HL-60/S4 treated with phorbol 12-myristate 13-acetate at 8.2 ng/mL for 4 days and 3 days (cell line): ENCODE data around the gene TEX2.

Experiments used
- in situ Hi-C: fragments of 300-500 bp; cut with MboI; formaldehyde crosslinking; loops from 2 replicates; pipeline ENCODE4 v1.15.0; 2022; ENCODE audit warnings: low sequenced_read_pairs

Gene TEX2, protein sequence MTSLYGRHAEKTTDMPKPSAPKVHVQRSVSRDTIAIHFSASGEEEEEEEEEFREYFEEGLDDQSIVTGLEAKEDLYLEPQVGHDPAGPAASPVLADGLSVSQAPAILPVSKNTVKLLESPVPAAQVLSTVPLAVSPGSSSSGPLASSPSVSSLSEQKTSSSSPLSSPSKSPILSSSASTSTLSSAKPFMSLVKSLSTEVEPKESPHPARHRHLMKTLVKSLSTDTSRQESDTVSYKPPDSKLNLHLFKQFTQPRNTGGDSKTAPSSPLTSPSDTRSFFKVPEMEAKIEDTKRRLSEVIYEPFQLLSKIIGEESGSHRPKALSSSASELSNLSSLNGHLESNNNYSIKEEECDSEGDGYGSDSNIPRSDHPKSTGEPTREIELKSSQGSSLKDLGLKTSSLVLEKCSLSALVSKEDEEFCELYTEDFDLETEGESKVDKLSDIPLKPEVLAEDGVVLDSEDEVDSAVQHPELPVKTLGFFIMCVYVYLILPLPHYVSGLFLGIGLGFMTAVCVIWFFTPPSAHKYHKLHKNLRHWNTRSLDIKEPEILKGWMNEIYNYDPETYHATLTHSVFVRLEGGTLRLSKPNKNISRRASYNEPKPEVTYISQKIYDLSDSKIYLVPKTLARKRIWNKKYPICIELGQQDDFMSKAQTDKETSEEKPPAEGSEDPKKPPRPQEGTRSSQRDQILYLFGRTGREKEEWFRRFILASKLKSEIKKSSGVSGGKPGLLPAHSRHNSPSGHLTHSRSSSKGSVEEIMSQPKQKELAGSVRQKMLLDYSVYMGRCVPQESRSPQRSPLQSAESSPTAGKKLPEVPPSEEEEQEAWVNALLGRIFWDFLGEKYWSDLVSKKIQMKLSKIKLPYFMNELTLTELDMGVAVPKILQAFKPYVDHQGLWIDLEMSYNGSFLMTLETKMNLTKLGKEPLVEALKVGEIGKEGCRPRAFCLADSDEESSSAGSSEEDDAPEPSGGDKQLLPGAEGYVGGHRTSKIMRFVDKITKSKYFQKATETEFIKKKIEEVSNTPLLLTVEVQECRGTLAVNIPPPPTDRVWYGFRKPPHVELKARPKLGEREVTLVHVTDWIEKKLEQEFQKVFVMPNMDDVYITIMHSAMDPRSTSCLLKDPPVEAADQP

DNA sequence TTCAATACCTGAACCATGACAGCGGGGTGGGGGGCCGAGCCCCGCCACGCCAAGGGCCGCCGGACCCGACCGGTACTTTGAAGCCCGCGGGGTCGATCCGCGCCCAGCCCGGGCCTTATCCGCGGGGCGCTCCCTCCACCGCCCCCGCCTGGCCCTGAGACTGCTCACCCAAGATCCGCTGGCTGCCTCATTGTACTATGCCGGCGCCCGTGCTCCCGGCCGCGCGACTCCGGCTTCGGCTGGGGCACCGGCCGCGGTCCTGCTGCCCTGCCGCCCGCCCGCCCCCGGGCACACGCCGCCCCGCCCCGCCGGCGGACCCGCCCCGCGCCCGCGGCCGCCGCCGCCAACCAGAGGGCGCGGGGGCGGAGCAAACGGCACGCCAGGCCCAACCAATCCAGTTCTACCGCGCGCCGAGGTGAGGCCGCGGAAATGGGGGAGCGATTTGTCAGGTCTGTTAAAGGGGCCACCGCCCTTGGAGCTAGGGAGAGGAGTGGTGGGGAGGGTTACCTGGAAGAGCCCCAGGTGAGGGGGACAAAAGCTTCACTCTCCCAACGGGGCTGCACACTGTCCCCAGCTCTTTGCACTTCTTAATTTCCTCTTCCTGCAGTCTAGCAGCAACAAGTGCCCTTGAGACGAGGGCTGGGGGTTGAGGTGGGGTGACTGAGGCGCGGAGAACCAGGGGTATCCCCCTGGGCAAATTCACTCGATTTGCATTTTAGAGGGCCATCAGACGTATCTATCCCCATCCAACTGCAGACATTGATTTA lies at the start of gene TEX2:
TEX2 (minus strand) TSS at position 261 of the 767 bp plus-strand sequence. CDS start 49,043 bp downstream, outside the sequence.
- in situ Hi-C loops, result loop anchor here (10.0 kb wide), 1 partner anchor 108 kb away; no protein-coding TSS in a partner anchor

DNA sequence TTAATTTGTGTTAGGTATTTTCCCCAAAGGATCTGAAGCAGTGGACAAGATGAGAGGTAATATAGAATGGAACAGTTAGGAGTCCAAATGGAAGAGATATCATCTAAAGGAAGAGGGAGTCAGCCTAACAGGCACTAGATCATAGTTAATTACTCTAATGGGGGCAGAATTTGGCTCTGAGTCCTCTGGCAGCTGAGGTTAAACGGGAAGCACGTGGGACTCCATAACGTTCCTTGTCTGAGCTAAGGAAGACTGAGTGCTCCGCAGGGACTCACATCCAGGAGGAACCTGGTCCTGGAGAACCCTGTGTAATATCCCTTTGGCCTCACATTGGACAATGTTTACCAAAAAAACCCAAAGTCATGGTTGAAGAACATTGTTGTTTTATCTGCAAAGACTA lies 46.6 kb upstream of the TEX2 start:
- in situ Hi-C loops, result loop anchor here (10.0 kb wide), 1 partner anchor 175 kb away; no protein-coding TSS in a partner anchor

GRCh38 chr17:64309021-64309420 lies 46.0 kb upstream of the TEX2 start:
- in situ Hi-C loops, result no loop called here

- in situ Hi-C loops, result no loop called here
Measured at GRCh38 chr17:64306850-64307463, 43.9 kb upstream of the TEX2 start.

DNA sequence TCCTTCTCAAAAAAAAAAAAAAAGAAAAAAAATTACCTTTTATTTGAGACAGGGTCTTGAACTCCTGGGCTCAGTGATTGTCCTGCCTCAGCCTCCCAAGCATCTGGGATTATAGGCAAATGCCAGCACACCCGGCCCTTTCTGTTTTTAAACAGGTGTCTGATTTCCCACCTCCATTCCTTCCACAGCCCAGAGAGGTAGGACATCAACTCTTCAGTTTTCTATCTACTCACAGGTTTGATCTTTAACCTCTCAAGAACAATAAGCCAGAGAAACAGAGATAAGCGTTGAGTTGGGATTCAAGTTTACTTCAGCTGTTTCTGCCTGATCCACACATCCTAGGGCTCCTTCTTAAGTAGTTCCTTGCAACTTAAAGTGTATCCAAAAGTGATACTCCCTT lies 41.5 kb upstream of the TEX2 start:
- in situ Hi-C loops, result no loop called here

GRCh38 chr17:64300699-64300965 lies 37.6 kb upstream of the TEX2 start:
- in situ Hi-C loops, result no loop called here

DNA sequence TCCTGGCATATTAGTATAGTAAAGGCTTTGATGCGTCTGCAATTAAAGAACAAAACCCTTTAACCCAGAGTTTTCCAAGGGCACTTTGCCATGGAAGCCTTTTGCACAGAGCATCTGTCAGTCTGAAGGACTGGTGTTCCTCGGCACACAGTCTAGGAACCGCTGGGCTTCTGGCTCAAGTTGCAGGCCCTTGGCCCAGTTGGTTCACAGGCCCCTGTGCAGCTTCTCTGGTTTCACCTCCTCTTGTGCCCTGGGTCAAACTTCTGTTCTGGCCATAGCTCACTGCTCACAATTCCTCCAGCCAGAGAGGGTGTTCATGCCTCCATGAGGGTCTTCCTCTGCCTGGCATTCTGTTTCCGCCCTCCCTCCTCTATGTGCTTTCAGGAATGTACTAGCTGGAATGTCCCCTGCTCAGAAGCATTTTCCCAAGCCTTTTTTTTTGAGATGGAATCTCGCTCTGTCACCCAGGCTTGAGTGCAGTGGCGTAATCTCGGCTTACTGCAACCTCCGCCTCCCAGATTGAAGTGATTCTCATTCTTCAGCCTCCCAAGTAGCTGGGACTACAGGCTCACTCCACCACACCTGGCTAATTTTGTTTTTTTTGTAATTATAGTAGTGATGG lies 34.5 kb upstream of the TEX2 start:
- in situ Hi-C loops, result loop anchor here (25.0 kb wide), 2 partner anchors 260 to 385 kb away; partner anchors contain the start of genes CSHL1 and GH1

DNA sequence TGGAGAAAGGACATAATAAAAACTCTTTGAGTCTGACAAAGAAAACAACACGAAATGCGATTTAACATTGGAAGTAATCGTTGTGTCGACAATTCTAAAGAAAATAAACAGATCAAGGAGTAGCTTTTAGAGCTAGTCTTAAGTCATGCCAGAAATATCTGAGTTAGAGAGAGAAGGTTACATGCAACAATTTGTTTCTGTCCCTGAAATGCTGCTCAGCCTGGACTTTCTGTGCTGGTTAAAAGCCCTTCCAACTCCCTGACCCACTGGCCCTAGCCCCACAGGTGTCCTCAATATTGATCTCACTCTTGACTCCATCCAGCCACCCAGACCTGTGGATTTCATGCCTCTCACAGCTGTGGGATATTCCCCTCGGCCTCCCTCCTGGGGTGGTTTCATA lies 33.2 kb upstream of the TEX2 start:
- in situ Hi-C loops, result loop anchor here (25.0 kb wide), 2 partner anchors 259 to 384 kb away; partner anchors contain the start of genes CSHL1 and GH1

DNA sequence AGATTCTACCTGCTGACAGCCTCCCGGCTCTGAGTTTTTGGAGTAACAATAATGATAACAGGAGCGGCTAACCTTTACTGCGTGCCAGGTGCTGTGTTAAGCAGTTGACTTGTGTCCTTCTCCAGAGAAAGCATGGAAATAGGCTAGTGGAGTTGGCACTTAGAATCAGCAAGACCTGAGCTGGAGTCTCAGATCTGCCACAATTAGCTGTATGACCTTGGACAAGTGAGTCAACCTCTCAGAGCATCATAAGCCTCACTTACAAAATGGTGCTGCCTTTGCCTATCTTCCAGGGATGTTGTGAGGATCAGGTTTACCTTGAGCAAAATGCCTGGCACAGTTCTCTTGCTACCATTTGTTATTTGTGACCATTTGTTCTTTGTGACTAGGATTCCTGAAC lies 32.1 kb upstream of the TEX2 start:
- in situ Hi-C loops, result loop anchor here (25.0 kb wide), 2 partner anchors 258 to 383 kb away; partner anchors contain the start of genes CSHL1 and GH1

GRCh38 chr17:64291268-64291851 lies 28.3 kb upstream of the TEX2 start:
- in situ Hi-C loops, result loop anchor here (25.0 kb wide), 2 partner anchors 254 to 379 kb away; partner anchors contain the start of genes CSHL1 and GH1

DNA sequence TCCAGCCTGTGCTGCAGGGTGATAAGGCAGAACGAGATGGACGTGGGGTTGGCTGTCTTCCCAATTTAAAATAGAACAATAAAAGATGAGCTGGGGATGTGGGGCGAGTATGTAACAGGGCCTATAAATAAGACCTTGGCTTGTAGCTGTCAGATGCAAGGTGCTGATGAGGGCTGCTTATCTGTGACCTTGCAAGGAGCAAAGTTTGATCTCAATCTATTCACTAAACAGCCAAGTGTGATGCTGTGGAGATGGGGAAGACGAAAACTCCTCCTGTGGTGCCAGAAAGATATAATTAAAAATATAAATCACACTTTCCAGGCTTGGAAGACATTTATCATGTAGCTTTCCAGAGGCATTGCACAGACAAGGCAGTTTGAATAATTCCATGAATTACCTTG lies 26.7 kb upstream of the TEX2 start:
- in situ Hi-C loops, result loop anchor here (25.0 kb wide), 2 partner anchors 252 to 377 kb away; partner anchors contain the start of genes CSHL1 and GH1

- in situ Hi-C loops, result loop anchor here (25.0 kb wide), 2 partner anchors 245 to 370 kb away; partner anchors contain the start of genes CSHL1 and GH1
Measured at GRCh38 chr17:64282753-64283080, 19.7 kb upstream of the TEX2 start.

GRCh38 chr17:64281962-64282752 lies 19.1 kb upstream of the TEX2 start:
- in situ Hi-C loops, result loop anchor here (25.0 kb wide), 2 partner anchors 245 to 370 kb away; partner anchors contain the start of genes CSHL1 and GH1

DNA sequence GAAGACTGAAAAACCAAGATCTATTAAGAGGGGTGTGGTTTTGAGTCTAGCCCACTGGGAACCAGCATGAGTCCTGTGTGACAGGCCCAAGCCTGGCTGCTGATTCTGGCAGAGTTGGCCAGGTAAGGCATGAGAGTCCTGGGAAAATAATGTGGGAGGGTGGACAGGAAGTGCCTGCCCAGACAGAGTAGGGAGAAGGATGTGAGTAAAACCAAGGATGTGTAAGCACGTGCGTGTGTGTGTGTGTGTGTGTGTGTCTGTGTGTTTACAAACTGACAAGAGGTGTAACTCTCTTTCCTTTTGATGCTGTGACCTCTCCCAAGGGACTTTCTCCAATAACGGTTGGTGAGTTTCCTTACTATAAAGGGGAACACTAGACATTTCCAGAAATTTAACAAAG lies 15.6 kb upstream of the TEX2 start:
- in situ Hi-C loops, result loop anchor here (25.0 kb wide), 2 partner anchors 241 to 366 kb away; partner anchors contain the start of genes CSHL1 and GH1

- in situ Hi-C loops, result loop anchor here (25.0 kb wide), 2 partner anchors 241 to 366 kb away; partner anchors contain the start of genes CSHL1 and GH1
Measured at GRCh38 chr17:64277831-64278562, 14.9 kb upstream of the TEX2 start.

DNA sequence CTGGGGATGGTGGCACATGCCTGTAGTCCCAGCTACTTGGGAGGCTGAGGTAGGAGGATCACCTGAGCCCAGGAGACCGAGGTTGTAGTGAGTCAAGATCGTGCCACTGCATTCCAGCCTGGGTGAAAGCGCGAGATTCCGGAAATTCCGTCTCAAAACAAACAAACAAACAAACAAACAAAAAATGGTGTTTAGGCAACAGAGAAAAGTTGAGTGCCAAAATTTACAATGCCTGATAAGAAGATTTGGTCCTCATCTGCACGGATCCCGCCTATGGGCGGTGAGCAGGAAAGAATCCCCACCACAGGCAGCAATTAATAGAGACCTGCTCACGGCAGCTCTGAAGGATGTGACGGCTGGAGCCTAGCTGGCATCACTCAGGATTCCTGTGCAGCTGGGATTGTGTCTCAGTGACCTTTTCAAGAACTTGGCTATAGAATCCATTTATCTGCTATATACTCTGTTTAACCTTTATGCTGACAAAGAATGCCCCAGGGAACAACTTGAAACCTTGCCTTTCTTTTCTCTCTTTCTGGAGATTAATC lies 14.0 kb upstream of the TEX2 start:
- in situ Hi-C loops, result loop anchor here (25.0 kb wide), 2 partner anchors 240 to 365 kb away; partner anchors contain the start of genes CSHL1 and GH1

DNA sequence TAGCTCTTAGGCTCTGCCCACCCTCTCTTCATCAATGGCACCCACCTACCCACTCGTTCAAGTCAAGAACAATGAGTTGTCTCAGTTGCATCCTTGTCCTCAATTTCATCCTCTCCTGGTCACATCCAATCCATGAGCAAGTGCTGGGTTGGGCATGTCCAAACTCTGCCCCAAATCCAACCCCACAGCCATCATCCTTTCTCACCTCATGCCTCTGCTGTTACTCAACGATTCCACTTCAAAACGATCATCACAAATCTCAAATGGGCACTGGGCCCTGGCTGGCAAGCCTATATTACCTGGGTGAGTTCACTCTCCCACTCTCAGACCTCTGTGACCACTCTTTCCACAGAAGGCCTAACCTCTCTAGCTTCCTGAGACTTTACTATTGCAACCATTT lies 12.0 kb upstream of the TEX2 start:
- in situ Hi-C loops, result loop anchor here (25.0 kb wide), 2 partner anchors 238 to 363 kb away; partner anchors contain the start of genes CSHL1 and GH1
